Stimulated activated CD4-positive, alpha-beta T cell treated with anti-CD3 and anti-CD28 coated beads, TNF-alpha, amount 100 ng/mL, for 48 hours (primary cell): ENCODE data around the gene ACBD6.

ENCODE experiments used
- DNase-seq, 3 donors: peaks; one replicate each; pipeline ENCODE4 v3.0.0-alpha.2; 2020; ENCODE audit warnings: low read depth in 3 of 3

ACBD6 gene

DNA sequence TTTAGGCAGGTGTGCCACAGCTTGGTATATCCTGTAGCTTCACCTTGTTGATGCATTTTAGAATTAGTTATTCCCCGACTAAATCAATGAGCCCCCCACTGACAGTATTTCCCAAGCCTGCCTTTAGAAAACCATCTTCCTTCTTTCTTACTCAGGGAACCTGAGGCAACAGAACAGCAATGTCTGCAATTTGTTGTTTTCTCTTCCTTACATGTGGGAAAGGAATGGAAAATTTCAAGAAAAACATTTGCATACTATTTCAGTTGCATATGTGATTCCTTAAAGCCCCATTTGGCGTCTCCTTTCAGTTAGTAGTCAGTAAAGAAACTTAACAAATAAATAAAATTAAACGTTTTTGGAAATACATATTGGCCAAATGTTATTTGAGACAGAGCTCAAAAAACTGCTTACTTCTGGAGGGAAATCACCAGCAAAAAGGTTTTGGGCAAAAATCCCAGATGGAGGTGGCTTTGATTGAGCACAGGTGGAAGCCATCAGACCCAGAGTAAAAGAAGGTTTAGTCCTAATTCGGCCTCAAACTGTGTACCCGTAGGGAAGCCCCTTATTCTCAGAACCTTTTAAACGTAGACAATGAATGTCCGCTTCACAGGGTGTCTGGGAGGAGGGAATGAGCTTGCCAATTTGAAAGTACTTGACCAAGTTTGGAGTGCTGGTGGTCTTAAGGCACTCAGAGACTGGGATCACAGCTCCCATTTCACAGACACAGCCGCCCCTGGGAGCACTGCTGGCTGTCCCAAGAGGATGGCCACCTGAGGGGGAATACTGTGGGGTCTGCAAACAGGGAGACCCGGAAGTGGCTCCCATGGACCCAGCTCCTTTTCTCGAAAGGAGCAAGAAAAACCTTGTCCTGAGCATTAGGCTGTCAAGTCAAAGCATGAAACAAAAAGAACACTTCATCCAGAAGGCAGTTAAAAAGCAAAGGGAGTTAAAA is 263.0 kb downstream of the ACBD6 start:
- DNase-seq = no peak

DNA sequence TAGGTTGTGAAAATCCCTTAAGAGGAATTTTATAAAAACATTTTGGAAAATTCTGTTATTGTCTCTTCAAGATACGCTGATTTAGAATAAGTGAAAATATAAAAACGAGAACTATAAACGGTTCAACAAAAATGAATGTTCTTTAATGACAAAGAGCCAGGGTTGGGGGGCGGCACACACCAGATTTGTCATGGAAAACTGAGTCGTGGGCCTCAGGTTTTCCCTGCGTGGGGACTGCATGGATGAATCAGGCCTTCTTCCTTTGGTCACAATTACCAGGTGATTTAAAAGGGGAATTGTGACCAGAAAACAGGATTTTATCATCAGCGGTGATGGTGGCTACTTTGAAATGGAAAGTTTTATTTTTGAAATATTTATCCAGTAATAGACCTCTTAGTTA is 263.7 kb downstream of the ACBD6 start:
- DNase-seq = no peak
